HFFc6 (cell line): ENCODE results near the gene SLC39A3. TPM values are rescaled to one million over a fixed set of nuclear protein-coding genes. Genes with fewer than 3 reads are reported as not detected.

ENCODE experiments used
- DNase-seq: peaks from one replicate; pipeline ENCODE4 v3.0.0-alpha.2; 2018
- H3K27ac Mint-ChIP-seq: 2 replicates; pipeline ENCODE4 v1.8.0; 2020; ENCODE audit warnings: mild to moderate bottlenecking, mixed read lengths
- H3K27me3 Mint-ChIP-seq: 2 replicates; pipeline ENCODE4 v1.8.0; 2021; ENCODE audit warnings: mild to moderate bottlenecking, moderate library complexity, mixed read lengths; ENCODE audit not compliant: insufficient read depth
- H3K36me3 Mint-ChIP-seq: 2 replicates; pipeline ENCODE4 v1.8.0; 2021; ENCODE audit warnings: low read depth, mixed read lengths
- H3K4me1 Mint-ChIP-seq: 2 replicates; pipeline ENCODE4 v1.8.0; 2020; ENCODE audit warnings: low read depth, mixed read lengths
- H3K4me3 Mint-ChIP-seq: 2 replicates; pipeline ENCODE4 v1.8.0; 2020; ENCODE audit warnings: mild to moderate bottlenecking, moderate library complexity, mixed read lengths
- H3K9me3 Mint-ChIP-seq: 2 replicates; pipeline ENCODE4 v1.8.0; 2020; ENCODE audit warnings: mild to moderate bottlenecking, mixed read lengths
- CTCF ChIP-seq: fragments of 200-600 bp; sonication (generic); IDR thresholded peaks from 2 replicates; pipeline ENCODE4 v1.5.0; 2021; ENCODE audit warnings: antibody characterized with exemption, mild to moderate bottlenecking
- total RNA-seq, 6 experiments: library from RNA; stranded (reverse); fragmentation: NEBNext Ultra II Directional; extraction: Animal tissue kit (Norgen Biotek cat#: 25700); gene quantifications; 2 replicates in 1 of 6; 3 replicates in 5 of 6; pipeline ENCODE4 v1.2.3, GENCODE V29; 2021

SLC39A3 gene
- total RNA-seq, 6 experiments from 2014 or later, result 39.2 to 49.1 (median 42.5) TPM

DNA sequence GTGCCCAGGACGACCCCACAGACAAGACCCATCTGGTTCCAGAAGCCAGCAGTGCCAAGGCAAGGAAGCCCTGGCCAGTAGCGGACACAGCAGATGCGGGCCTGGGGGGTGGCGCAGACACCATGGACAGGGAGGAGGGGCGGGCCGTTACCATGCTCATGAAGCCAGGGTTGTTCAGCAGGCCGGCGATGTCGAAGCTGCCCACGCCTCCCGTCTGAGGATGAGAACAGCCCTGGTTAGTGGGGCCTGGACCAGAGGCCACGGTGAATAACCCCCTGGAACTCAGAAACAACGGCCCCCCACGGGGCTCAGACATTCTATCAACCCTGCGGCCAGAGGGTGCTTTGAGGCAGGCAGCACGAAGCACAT lies 21.5 kb upstream of the SLC39A3 start:
- TF ChIP-seq CTCF, result no peak
- no peak overlapping the region for H3K4me3 Mint-ChIP-seq
- H3K36me3 Mint-ChIP-seq, result 0 out of 2 replicates have a peak, but pooled peaks cover 10% of the 10 kb centered on the region
- DNase-seq, result no peak
- no peaks in the 10 kb centered on the region for H3K4me1 Mint-ChIP-seq
- H3K27ac Mint-ChIP-seq, result no peak overlapping the region
- H3K27me3 Mint-ChIP-seq, result no peaks in the 10 kb centered on the region
- H3K9me3 Mint-ChIP-seq, result no peaks in the 10 kb centered on the region

- DNase-seq, result no peak
- Mint-ChIP-seq H3K27me3 (no peaks in the 10 kb centered on the region), H3K36me3 (0 out of 2 replicates have a peak, but pooled peaks cover 14% of the 10 kb centered on the region), H3K9me3 (no peaks in the 10 kb centered on the region), H3K27ac (no peak overlapping the region), H3K4me1 (no peaks in the 10 kb centered on the region), H3K4me3 (no peak overlapping the region)
- no peak for TF ChIP-seq CTCF
These were observed 20.1 kb upstream of the SLC39A3 start for GRCh38 chr19:2759965-2760364.

DNA sequence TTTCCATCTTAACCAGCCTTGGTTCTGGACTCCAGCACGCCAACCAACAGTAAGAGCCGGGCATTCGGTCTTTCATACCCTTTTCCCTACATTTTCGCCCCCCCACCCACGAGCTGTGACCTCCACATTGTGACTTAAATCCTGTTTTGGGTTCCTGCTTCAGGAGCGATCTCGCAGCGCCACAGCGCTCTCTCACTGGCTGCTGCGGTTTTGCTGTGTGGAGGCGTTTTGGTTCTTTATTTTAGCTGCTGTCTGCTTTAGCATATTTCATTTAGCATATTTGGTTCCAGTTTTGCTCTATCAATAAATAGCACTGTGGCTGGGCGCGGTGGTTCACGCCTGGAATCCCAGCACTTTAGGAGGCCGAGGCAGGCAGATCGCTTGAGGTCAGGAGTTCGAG lies 19.5 kb upstream of the SLC39A3 start:
- Mint-ChIP-seq H3K27me3 (no peaks in the 10 kb centered on the region), H3K4me1 (no peaks in the 10 kb centered on the region)

DNA sequence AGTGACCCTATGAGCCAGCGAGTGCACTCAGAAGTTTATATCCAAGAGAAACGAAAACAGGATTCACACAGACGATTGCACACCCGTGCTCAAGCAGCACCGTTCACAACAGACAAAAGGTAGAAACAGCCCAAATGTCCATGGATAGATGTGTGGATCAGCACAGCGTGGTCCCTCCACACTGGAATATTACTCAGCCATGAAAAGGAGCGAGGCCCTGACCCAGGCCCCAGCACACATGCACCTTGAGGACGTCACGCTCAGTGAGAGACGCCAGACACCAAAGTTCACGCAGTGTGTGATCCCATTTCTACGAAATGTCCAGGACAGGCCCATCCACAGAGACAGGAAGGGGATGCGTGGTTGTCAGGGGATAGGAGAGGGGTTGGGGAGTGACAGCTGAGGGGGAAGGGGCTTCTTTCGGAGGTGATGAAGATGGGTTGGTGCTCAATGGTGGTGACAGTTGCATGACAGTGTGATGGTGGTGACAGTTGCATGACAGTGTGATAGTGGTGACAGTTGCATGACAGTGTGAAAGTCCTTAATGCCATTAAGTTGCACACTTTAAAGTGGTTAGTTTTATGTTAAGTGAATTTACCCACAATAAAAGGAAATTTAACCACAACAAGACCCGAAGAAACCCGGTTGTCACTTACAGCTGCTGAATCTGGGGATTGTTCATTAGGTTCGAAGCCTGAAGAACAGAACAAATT lies 18.9 kb upstream of the SLC39A3 start:
- H3K27me3 Mint-ChIP-seq, result no peaks in the 10 kb centered on the region
- no peak for DNase-seq
- TF ChIP-seq CTCF, result no peak
- no peak overlapping the region for H3K27ac Mint-ChIP-seq
- H3K9me3 Mint-ChIP-seq, result no peaks in the 10 kb centered on the region
- no peaks in the 10 kb centered on the region for H3K4me1 Mint-ChIP-seq
- H3K4me3 Mint-ChIP-seq, result no peak overlapping the region
- H3K36me3 Mint-ChIP-seq, result 0 out of 2 replicates have a peak, but pooled peaks cover 14% of the 10 kb centered on the region

More for the DNA sequence above, 19.5 kb upstream of the SLC39A3 start:
- Mint-ChIP-seq H3K9me3 (no peaks in the 10 kb centered on the region), H3K4me3 (no peak overlapping the region), H3K36me3 (0 out of 2 replicates have a peak, but pooled peaks cover 14% of the 10 kb centered on the region), H3K27ac (no peak overlapping the region)
- no peak for TF ChIP-seq CTCF
- DNase-seq, result no peak

GRCh38 chr19:2756921-2757881 lies 17.4 kb upstream of the SLC39A3 start:
- H3K9me3 Mint-ChIP-seq, result no peaks in the 10 kb centered on the region
- 0 out of 2 replicates have a peak, but pooled peaks cover 14% of the 10 kb centered on the region for H3K36me3 Mint-ChIP-seq
- H3K27me3 Mint-ChIP-seq, result no peaks in the 10 kb centered on the region
- H3K27ac Mint-ChIP-seq, result no peak overlapping the region
- H3K4me3 Mint-ChIP-seq, result no peak overlapping the region
- no peak for TF ChIP-seq CTCF
- no peak for DNase-seq
- no peaks in the 10 kb centered on the region for H3K4me1 Mint-ChIP-seq
